AG04449 (cell line): ENCODE measurements around the gene PDE3A.
A peak's percentile ranks its signal among the peaks of the same experiment; 100 is the strongest.

Source experiments
- CTCF ChIA-PET: fragments of 350-600 bp; formaldehyde crosslinking; extraction: SDS; loops from one replicate; lab custom pipeline; 2021; ENCODE audit warnings: antibody characterized with exemption; lab: Yijun Ruan, JAX
- POLR2A ChIA-PET: fragments of 400-600, 350-600 bp; formaldehyde crosslinking; extraction: SDS; loops from one replicate; lab custom pipeline; 2020; ENCODE audit warnings: antibody characterized with exemption, inconsistent platforms; lab: Yijun Ruan, JAX
- DNase-seq: peaks from one replicate; pipeline ENCODE4 v3.0.0-alpha.2; 2010; ENCODE audit warnings: low read depth, low spot score
- H3K4me3 ChIP-seq: 2 replicates; pipeline ENCODE4 v1.5.1; 2011; ENCODE audit warnings: low read depth, mild to moderate bottlenecking, control low read depth, low read length
- CTCF ChIP-seq: IDR thresholded peaks from one replicate; pipeline ENCODE4 v1.5.1; 2011; ENCODE audit warnings: mild to moderate bottlenecking, moderate library complexity, low read length, control low read depth, inconsistent platforms; ENCODE audit not compliant: insufficient read depth; ENCODE audit errors: missing control alignments

The PDE3A gene

GRCh38 chr12:20432290-20432689, 64.0 kb downstream of the PDE3A start:
- no peak for TF ChIP-seq CTCF
- ChIA-PET POLR2A (no interaction called here), CTCF (no interaction called here)
- no peak overlapping the region for H3K4me3 ChIP-seq
- DNase-seq = no peak

- peak; percentile 49 for DNase-seq
- H3K4me3 ChIP-seq = no peak overlapping the region
- no peak for TF ChIP-seq CTCF
- ChIA-PET POLR2A (no interaction called here), CTCF (interaction anchor here (2.3 kb wide), 1 partner anchor 167 kb away, joined by 7 read pairs; no protein-coding TSS in a partner anchor)
These were observed 66.7 kb downstream of the PDE3A start for GRCh38 chr12:20434996-20435395.

- ChIA-PET POLR2A (no interaction called here), CTCF (interaction anchor here (2.3 kb wide), 1 partner anchor 166 kb away, joined by 7 read pairs; no protein-coding TSS in a partner anchor)
- TF ChIP-seq CTCF = no peak
- no peak overlapping the region for H3K4me3 ChIP-seq
- DNase-seq = no peak
These were observed 68.0 kb downstream of the PDE3A start for GRCh38 chr12:20436316-20436715.

- ChIA-PET CTCF (interaction anchor here (1.3 kb wide), 1 partner anchor 12 kb away, joined by 3 read pairs; no protein-coding TSS in a partner anchor), POLR2A (no interaction called here)
- TF ChIP-seq CTCF = no peak
- DNase-seq = peak; percentile 71
- H3K4me3 ChIP-seq = no peak overlapping the region
These were observed 70.0 kb downstream of the PDE3A start for GRCh38 chr12:20438299-20438779.

GRCh38 chr12:20439626-20440025, 71.3 kb downstream of the PDE3A start:
- H3K4me3 ChIP-seq = no peak overlapping the region
- ChIA-PET CTCF (no interaction called here), POLR2A (no interaction called here)
- DNase-seq = no peak
- TF ChIP-seq CTCF = no peak

- CTCF ChIA-PET = interaction anchor here (0.8 kb wide), 1 partner anchor 71 kb away, joined by 3 read pairs; no protein-coding TSS in a partner anchor
- no peak overlapping the region for H3K4me3 ChIP-seq
- no peak for TF ChIP-seq CTCF
- POLR2A ChIA-PET = no interaction called here
- DNase-seq = no peak
These were observed 72.1 kb downstream of the PDE3A start for GRCh38 chr12:20440408-20440807.
